ENCODE results near the gene SLC8B1.

Gene SLC8B1

DNA sequence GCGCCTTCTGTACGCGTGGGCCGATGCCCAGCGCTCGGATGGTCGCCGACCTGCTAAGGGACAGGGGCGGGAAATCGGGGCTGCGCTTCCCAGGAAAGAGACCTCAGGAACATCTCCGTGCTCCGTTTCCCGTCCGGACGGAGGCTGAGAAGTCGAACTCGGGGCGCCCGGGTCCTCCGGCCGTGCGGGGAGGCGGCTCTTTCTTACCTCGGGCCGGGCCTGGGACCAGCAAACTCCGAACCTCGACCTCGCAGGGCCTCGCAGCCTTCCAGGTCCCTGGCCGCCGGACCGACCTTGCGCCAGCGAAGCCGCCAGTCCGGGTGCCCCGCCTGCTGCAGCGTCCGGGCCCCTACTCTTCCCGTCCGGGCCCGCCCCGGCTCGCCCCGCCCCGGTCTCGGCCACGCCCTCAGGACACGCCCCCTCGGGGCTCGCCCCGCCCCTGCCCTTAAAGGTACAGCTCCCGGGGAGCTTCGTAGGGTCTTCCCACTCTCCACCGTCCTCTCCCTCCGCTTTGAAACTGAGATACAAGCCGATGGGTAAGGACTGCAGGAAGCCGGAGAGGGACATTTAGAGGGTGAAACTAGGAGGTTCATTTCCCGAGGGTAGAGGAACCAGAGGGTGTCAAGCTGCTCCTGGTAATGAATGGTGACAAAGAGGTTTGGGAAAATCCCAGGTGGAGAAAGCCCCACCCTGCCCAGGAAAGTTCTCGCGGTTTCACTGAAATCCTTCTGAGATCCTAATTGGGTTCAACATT is at the start of gene SLC8B1:
SLC8B1 (minus strand) TSS at position 324 of the 754 bp plus-strand sequence. CDS start 2,231 bp downstream, outside the sequence.
- DNase-seq: peak; percentile 41 to 60

DNA sequence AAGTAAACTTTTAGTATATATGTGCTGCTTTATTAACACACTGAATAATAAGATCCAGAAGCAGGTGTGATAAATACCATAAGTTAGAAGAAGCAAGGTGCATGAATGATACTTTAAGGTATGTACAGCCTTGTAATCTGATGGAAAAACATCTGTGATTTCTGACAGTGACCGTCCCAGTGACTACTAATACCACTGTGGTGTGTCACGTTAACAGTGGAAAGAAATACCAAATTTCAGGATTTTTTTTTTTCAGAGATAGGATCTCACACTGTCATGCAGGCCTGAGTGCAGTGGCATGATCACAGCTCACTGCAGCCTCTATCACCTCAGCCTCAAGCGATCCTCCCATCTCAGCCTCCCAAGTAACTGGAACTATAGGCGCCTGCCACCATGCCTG is 47.3 kb upstream of the SLC8B1 start:
- DNase-seq: no peak

DNA sequence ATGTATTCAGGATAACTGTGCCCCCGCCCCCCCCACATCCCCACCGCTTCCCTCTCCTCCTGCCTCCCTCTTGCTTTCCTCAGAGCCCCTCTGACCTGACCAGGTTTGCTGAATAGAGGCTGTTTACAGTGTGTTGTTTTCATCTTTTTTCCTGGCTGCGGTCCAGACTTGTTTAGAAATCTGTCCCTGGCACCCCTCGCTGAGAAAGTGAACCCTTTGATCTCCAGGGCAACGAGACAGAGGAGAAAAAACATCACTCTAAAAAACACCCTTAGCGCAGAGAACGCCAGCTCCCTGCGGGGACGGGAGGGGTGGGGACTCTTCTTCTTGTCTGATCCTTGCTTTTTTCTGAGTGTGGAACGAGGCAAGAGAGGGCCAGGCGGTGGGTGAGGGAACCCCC is 46.3 kb upstream of the SLC8B1 start:
- no peak for DNase-seq

- DNase-seq: no peak
These were observed 43.4 kb upstream of the SLC8B1 start for GRCh38 chr12:113378291-113378690.

DNA sequence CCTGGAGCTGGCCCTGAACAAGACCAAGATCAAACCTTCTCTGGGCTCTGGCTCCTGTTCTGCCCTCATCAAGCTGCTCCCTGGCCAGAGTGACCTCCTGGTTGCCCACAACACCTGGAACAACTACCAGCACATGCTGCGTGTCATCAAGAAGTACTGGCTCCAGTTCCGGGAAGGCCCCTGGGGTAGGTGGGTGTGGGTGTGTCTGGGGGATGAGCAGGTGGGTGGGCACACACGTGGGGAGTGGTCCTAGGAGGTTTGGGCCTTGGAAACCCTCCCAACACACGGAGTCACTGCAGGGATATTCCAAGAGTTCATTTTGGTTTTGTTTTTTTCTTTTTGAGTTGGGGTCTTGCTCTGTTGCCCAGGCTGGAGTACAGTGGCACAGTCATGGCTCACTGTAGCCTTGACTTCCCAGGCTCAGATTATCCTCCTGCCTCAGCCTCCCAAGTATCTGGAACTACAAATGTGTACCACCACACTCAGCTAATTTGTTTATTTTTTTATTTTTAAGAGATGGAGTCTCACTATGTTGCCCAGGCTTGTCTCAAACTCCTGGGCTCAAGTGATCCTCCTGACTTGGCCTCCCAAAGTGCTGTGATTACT is 40.0 kb upstream of the SLC8B1 start:
- no peak for DNase-seq

- DNase-seq: no peak
These were observed 39.1 kb upstream of the SLC8B1 start for GRCh38 chr12:113373969-113374368.

DNA sequence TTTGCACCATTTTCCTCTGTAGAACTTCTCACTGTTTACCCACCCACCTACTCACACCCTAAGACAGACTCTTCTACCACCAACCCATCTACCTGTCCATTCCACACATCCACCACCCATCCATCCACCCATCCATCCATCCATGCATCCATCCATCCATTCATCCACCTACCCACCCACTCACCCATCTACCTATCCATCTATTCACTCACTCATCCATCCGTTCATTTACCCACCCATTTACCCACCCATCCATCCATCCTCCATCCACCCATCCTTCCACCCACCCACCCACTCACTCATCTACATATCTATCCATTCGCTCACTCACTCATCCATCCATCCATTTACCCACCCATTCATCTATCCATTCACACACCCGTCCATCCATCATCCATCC is 38.5 kb upstream of the SLC8B1 start:
- DNase-seq: no peak

GRCh38 chr12:113372371-113372770 is 37.5 kb upstream of the SLC8B1 start:
- DNase-seq: no peak

GRCh38 chr12:113371808-113372207 is 36.9 kb upstream of the SLC8B1 start:
- DNase-seq: no peak

- DNase-seq: no peak
These were observed 36.2 kb upstream of the SLC8B1 start for GRCh38 chr12:113370923-113371682.

DNA sequence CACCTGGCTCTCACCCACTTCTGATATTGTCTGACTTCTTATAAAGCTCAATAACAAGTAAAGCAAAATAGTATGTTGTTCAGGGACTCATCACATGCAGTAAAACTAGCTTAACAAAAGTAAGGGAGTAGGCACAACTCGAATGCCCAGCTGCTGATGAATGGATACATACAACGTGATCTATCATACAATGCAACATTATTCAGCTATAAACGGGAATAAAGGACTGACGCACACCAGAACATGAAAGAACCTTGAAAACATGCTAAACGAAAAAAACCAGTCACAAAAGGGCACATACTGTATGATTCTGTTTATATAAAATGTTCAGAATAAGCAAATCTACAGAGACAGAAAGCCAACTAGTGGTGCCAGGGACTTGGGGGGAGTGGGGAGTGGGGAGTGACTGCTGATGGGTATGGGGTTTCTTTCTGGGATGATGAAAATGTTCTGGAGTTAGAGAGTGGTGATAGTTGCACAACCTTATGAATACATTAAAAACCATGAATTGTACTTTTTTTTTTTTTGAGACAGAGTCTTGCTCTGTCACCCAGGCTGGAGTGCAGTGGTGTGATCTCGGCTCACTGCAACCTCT is 34.6 kb upstream of the SLC8B1 start:
- no peak for DNase-seq

- no peak for DNase-seq
These were observed 33.4 kb upstream of the SLC8B1 start for GRCh38 chr12:113368331-113368730.

- DNase-seq: no peak
These were observed 31.9 kb upstream of the SLC8B1 start for GRCh38 chr12:113366827-113367226.

DNA sequence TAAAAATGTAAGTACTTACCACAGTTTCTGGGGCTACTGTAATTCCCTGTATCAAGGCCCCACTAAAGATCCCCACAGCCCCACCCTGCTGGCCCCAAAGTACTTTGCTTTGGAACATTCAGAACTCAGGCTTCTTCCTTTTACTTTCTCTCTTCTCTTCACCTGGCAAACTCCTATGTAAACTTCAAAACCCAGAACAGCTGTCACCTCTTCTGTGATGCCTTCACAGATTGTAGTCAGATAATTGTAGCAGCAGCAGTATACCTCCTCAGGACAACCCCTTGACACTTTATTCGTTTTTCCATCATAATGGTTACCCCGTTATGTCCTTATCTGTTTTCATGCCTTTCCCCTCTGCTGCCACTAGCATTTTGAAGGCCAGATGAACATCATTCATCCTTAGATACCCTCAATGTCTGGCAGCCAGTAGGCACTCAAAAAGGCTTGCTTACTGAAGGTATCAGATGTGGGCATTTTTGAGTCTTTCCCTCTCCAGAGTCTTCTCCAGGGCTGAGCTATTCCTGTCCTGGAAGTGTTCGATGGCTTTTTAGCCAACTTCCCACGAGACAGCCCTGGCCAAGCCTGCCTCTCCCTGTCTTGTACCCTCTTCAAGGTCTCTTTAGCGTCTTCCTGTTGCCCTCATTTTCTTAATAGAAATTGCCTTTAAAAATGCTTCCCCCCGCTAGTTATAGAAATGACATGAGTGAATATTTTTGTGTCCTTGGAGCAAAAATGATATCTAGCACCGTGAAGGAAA is 30.9 kb upstream of the SLC8B1 start:
- no peak for DNase-seq

DNA sequence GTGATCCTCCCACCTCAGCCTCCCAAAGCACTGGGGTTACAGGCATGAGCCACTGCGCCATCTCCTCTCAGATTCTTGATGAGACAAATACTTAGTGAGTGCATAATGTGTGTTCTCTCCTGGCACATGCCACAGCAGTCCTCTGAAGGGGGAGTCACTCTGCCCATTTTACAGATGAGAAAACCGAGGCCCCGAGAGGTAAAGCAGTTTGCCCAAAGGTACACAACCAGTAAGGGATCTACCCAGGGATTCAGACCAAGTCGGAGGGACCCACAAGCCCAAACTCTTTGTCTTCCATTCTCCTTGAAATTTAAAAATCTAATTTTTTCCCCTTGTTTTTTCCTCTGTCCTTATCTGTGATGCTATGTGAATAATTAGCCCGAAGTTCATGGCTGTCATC is 29.8 kb upstream of the SLC8B1 start:
- DNase-seq: no peak

DNA sequence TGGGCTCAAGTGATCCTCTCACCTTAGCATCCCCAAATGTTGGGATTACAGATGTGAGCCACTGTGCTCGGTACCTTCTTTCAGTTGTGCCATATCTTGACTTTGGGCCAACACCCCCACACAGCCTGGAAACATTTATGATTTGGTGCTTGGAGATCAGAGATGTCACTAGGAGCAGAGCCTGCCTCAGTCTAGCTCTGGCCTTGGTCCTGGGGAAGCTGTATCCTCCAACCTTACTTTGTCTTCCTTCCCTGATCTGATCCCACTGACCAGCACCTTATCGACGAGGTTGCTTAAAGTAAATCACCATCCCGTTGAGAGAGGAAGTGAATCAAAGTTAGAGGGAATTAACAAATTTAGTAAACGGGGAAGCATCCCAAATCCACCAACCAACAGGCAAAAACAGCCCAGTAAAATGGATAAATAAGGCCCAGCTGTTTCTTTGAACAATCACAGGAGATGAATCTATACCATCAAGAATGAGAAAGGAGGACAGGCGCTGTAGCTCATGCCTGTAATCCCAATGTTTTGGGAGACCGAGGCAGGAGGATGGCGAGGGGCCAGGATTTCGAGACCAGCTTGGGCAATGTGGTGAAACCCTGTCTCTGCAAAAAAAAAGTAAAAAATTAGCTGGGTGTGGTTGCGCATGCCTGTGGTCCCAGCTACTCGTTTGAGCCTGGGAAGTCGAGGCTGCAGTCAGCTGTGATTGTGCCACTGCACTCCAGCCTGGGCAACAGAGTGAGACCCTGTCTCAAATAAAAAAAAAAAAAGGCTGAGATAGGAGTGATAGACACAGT is 26.9 kb upstream of the SLC8B1 start:
- DNase-seq: no peak

DNA sequence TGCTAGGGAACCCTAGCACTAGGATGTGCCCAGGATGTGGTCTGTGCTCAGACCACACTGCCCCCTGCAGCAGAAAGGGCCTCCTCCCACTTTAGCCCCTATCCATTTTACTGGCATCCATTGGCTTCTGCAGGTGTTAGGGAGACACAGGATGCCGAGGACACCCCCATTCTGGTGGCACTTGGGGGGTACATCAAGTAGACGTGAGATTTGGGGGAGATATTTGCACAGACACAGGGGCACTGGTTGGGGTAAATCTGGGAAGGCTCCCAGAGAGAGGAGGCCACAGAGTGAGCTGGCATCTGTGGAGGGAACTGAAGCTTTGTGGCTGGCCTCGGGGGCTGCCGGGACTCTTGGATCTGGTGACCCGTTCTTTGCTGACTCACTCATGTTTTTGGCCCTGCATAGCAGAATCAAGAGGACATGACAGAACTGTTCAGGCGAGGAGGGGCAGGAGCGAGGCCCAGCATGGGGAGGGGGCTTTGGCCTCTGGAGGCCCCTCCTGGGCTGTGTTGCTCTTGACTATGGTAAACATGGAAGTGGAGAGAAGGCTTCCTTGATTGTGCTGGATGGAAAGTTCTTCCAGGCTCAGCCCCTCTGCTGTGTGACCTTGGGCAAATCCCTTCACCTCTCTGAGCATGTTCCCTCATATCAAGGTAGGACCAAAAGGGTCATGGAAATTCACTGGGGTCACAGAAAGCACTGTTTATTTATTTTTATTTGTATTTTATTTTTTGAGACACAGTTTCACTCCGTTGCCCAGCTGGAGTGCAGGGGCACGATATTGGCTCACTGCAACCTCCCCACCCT is 25.2 kb upstream of the SLC8B1 start:
- DNase-seq: no peak

DNA sequence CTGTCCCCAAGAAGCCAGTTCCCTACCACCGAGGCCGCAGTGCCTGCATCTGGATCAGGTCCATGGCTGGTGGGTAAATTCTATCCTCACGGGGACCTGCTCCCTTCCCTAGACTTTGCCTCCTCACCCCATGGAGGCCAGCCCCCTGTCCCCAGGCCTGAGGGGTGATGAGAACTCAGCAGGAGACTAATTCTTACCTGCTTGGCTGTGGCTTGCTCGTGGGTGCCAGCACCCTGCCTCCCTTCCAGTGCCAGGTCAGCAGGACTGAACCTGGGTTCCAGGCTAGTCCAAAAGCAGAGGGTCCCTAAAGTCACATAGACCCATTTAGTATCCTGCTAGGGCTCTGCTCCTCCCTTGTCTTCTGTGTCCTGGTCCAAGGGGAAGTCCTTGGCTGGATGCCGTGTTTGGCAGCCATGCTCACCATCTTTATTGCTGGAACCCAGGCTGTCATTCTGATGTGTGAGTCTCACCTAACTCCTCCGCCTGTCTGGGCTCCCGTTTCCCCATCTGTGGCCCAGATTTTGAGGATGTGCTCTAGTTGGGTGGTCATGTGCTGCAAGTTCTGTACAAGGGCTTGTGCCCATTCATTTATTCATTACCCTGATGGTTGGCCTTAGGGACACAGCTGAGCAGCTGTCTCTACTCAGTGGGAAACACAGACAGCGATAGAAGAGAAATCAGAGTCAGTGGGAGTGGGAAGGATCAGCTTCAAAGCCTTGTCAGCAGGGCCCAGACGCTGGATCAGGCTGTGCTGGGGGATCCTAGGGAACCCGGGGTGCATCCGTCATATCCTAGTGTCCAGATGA is 24.4 kb upstream of the SLC8B1 start:
- no peak for DNase-seq

GRCh38 chr12:113358381-113359132 is 23.6 kb upstream of the SLC8B1 start, which contains the start of gene PLBD2:
PLBD2 (plus strand) TSS chr12:113358587; CDS start chr12:113358601, 14 bp downstream.
- peak; percentile 83 to 87 for DNase-seq
